T-helper 17 cell (primary cell): Measurements from ENCODE around the gene RALY. TPM values are rescaled to one million over a fixed set of nuclear protein-coding genes. Genes with fewer than 3 reads are reported as not detected.
A peak's percentile ranks its signal among the peaks of the same experiment; 100 is the strongest.

Experiments used
- ATAC-seq: fragments of 150-1000 bp; cut with Tn5 transposase; 2 replicates; pipeline ENCODE4 v1.10.0; 2021; ENCODE audit warnings: mild to moderate bottlenecking, moderate library complexity
- DNase-seq, 3 donors: peaks; one replicate each; pipeline versions ENCODE4 v3.0.0 to v3.0.0-alpha.2; 2020 to 2021
- H3K9me3 ChIP-seq: one replicate; pipeline ENCODE4 v1.7.0; 2013; ENCODE audit warnings: low read length, mild to moderate bottlenecking; ENCODE audit not compliant: control insufficient read depth, poor library complexity, severe bottlenecking
- H3K27ac Mint-ChIP-seq: one replicate; pipeline ENCODE4 v1.8.0; 2022; ENCODE audit warnings: mild to moderate bottlenecking, moderate library complexity, mixed read lengths
- H3K27me3 Mint-ChIP-seq: one replicate; pipeline ENCODE4 v1.8.0; 2022; ENCODE audit warnings: mixed read lengths
- H3K36me3 Mint-ChIP-seq: one replicate; pipeline ENCODE4 v1.8.0; 2022; ENCODE audit warnings: low read depth, mixed read lengths
- H3K4me1 Mint-ChIP-seq: one replicate; pipeline ENCODE4 v1.8.0; 2022; ENCODE audit warnings: mild to moderate bottlenecking, mixed read lengths
- H3K4me3 Mint-ChIP-seq: one replicate; pipeline ENCODE4 v1.8.0; 2022; ENCODE audit warnings: mild to moderate bottlenecking, moderate library complexity, mixed read lengths
- total RNA-seq, 4 donors: library from RNA in 2 of 4; stranded (reverse) in 2 of 4; gene quantifications; one replicate each; pipeline ENCODE4 v1.2.3 and lab custom pipeline; 2022 to 2026

The RALY gene
- total RNA-seq, 2 donors from 2014 or later: 120 to 137 TPM

DNA sequence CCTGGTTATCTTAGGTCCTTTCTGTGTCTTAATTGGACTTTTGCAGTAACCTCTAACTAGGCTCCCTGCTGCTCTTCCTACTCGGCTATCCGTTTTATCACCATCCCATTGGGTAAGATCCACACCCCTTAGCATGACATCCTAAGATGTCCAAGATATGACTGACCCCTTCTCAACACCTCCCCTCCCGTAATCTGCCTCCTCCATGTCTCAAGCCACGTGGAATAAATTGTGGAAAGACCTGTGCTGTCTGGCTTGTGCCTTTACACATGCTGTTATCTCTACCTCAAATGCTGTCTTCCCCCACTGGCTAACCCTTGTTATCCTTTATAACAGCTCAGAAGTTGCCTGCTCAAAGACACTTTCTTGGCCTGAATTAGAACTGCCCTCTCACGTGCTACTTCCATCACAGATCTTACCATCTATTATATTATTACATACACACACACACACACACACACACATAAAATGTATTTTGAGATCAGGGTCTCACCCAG lies 91.9 kb downstream of the RALY start:
- Mint-ChIP-seq H3K4me3 (peak overlapping the region; percentile 58), H3K36me3 (peaks cover 14% of the 10 kb centered on the region), H3K27me3 (no peaks in the 10 kb centered on the region), H3K4me1 (peaks cover 25% of the 10 kb centered on the region), H3K27ac (peak overlapping the region; percentile 87)
- DNase-seq (no peak), ATAC-seq (no peak)
- H3K9me3 ChIP-seq: no peaks in the 10 kb centered on the region

DNA sequence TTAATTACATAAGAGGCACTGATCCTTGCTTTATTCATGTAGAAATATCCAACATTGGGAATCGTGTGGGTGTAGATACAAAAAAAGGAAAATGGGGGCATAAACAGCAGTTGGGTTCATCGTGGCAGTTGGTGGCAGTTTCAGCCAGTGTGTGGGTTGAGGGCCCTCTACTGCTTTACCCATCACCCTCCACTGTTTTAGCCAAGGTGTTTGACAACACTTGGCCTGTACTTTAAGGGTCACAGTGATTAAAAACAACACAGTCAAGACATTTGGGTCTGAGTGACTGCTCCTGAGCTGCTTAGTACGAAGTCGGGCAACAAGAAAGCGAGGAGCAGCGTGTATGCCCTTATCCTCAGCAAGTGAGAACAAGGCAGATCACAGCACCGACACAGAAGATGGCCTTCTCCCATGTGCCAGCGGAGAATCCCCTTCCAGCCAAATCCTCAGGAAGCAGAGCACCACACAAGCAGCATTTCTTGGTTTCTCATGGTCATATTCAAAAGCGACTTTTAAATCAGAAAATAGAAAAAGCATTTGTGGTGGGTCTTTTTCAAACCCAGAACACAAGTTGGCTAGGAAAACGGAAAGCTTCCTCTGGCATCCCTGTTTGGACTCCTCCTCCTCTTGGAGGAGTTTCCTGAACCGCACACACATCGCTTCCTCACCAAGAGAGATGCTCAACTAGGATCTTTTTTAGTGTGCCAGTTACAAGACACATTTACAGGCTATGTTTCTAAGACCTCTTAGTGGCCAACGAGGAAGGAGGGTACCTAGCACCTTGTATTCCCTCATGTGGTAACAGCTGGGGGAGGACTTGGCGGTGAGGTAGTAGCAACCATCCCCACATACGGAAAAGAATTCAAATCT lies 94.8 kb downstream of the RALY start:
- DNase-seq: no peak
- ATAC-seq: no peak
- Mint-ChIP-seq H3K27me3 (no peaks in the 10 kb centered on the region), H3K36me3 (peaks cover 10% of the 10 kb centered on the region), H3K4me1 (peaks cover 20% of the 10 kb centered on the region), H3K27ac (peak overlapping the region; percentile 76), H3K4me3 (no peak overlapping the region)
- no peaks in the 10 kb centered on the region for H3K9me3 ChIP-seq

DNA sequence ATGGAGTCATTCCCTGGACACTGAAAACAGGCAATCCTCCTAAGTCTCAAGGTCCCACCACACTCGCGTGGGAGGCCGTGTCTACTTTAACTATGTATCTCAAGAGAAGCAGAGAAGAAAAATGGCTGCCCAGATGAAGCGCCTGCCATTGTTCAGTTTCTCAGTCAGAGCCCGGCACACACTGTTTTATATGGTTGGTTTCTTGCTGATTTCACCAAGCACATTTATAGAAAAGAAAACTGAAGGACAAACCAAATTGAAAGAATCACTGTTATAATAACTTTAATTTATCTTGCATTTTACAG lies 95.4 kb downstream of the RALY start:
- H3K9me3 ChIP-seq: no peaks in the 10 kb centered on the region
- Mint-ChIP-seq H3K36me3 (peaks cover 10% of the 10 kb centered on the region), H3K4me3 (no peak overlapping the region), H3K27me3 (no peaks in the 10 kb centered on the region), H3K27ac (peak overlapping the region; percentile 76), H3K4me1 (peaks cover 22% of the 10 kb centered on the region)
- no peak for DNase-seq
- ATAC-seq: no peak

DNA sequence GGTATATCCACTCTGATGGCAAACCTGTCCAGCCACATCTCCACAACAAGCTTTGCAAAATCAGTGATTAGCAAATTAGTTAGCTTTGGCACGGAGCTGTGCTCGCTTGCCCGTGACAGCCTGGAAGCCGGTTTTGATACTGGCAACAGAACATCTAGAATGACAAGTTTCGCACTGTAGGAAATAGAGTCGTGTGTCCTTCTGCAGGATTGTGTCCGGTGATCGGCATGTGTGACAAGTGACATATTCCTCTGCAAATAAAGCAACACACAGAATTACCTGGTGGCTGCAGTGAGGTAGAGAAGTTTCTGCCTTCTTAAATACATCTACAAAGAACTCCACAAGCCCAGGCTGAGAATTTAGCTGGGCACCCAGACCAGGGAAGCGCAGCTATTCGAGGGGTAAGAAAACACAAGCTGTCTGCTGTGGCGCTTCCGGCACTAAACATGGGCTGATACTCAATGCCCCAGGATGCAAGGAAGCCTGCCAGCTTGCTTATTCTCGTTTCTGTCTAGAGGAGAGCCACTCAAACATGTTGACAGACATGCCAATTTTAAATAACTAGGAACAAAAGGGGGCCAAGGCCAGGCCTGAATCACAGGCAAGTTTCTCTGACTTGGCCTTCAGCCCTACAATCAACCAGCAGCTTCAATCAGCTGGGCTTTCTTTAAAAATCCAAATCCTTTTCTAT lies 96.1 kb downstream of the RALY start:
- no peak for ATAC-seq
- H3K27me3 Mint-ChIP-seq: no peaks in the 10 kb centered on the region
- no peak overlapping the region for H3K4me3 Mint-ChIP-seq
- peaks cover 10% of the 10 kb centered on the region for H3K36me3 Mint-ChIP-seq
- H3K27ac Mint-ChIP-seq: peak overlapping the region; percentile 43
- no peak for DNase-seq
- peaks cover 21% of the 10 kb centered on the region for H3K4me1 Mint-ChIP-seq
- no peaks in the 10 kb centered on the region for H3K9me3 ChIP-seq

DNA sequence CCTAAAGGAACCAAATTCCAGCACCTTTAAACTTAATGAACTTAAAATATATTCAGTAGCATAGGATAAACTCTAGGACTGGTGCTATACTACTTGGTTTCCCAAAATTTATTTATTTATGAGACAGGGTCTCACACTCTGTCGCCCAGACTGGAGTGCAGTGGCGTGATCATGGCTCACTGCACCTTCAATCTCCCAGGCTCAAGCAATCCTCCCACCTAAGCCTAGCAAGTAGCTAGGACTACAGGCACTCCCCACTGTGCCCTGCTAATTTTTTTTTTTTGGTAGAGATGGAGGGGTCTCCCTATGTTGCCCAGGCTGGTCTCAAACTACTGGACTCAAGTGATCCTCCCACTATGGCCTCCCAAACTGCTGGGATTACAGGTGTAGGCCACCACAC lies 96.9 kb downstream of the RALY start:
- ATAC-seq: no peak
- DNase-seq: no peak
- Mint-ChIP-seq H3K4me1 (peaks cover 15% of the 10 kb centered on the region), H3K36me3 (peaks cover 4% of the 10 kb centered on the region), H3K4me3 (no peak overlapping the region), H3K27ac (peak overlapping the region; percentile 43), H3K27me3 (no peaks in the 10 kb centered on the region)
- no peaks in the 10 kb centered on the region for H3K9me3 ChIP-seq

DNA sequence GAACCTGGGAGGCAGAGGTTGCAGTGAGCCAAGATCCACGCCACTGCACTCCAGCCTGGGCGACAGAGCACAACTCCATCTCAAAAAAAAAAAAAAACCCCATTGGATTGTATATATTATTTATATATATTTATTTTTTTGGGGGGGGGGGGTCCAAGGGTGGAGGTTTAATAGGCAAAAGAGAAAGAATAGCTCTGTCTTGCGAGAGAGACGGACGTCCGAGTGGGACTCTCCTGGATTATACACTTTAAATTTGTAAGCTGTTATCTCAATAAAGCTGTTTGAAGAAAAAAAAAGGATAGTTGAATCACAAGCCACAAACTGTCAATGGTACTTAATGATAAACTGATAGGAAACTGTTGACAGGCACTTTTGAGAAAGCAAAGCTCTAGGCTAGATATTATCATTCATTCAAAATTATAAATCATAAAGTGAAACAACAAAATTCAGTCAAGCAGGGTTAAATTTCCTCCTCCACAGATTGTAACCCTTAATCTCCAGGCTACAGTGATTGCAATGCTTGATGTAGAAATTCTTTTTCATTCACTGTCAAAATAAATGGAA lies 98.0 kb downstream of the RALY start:
- Mint-ChIP-seq H3K27ac (peak overlapping the region; percentile 47), H3K27me3 (no peaks in the 10 kb centered on the region), H3K36me3 (peaks cover 4% of the 10 kb centered on the region), H3K4me1 (peaks cover 15% of the 10 kb centered on the region), H3K4me3 (no peak overlapping the region)
- no peaks in the 10 kb centered on the region for H3K9me3 ChIP-seq
- ATAC-seq: no peak
- no peak for DNase-seq

DNA sequence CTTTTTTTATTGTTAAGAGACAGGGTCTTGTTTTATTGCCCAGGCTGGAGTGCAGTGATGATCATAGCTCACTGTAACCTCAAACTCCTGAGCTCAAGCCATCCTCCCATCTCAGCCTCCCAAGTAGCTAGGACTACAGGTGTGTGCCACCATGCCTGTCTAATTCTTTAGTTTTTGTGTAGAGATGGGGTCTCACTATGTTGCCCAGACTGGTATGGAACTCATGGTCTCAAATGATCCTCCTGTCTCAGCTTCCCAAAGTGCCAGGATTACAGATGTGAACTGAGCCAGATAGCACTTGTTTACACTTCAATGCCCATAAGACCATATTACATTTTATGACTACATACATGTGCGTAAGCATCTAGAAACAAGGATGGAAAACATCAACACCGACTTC lies 100.2 kb downstream of the RALY start:
- Mint-ChIP-seq H3K27ac (peak overlapping the region; percentile 81), H3K36me3 (peaks cover 4% of the 10 kb centered on the region), H3K4me3 (no peak overlapping the region), H3K27me3 (no peaks in the 10 kb centered on the region), H3K4me1 (peaks cover 11% of the 10 kb centered on the region)
- DNase-seq (no peak), ATAC-seq (no peak)
- H3K9me3 ChIP-seq: no peaks in the 10 kb centered on the region

DNA sequence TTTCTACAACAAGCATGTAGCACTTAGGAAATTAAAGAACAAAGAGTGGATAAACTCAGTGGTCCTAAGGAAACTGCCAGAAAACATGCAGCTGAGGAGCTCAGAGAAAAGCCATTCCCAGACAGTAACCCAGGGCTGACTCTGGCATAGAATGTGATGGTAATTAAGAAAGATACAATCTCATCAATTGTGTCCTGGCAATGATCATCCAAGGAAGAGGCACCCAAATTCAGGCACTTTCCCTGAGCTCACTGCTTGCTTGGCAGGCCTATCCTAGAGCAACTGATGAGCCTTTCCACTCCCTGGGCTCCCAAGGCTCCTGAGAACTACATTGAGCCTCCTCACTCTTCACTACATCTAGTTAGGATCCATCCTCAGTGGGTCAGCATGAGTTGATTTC lies 102.1 kb downstream of the RALY start:
- DNase-seq (no peak), ATAC-seq (no peak)
- H3K4me3 Mint-ChIP-seq: no peak overlapping the region
- no peaks in the 10 kb centered on the region for H3K27me3 Mint-ChIP-seq
- no peaks in the 10 kb centered on the region for H3K9me3 ChIP-seq
- peak overlapping the region; percentile 84 for H3K27ac Mint-ChIP-seq
- peaks cover 2% of the 10 kb centered on the region for H3K36me3 Mint-ChIP-seq
- H3K4me1 Mint-ChIP-seq: peaks cover 11% of the 10 kb centered on the region

DNA sequence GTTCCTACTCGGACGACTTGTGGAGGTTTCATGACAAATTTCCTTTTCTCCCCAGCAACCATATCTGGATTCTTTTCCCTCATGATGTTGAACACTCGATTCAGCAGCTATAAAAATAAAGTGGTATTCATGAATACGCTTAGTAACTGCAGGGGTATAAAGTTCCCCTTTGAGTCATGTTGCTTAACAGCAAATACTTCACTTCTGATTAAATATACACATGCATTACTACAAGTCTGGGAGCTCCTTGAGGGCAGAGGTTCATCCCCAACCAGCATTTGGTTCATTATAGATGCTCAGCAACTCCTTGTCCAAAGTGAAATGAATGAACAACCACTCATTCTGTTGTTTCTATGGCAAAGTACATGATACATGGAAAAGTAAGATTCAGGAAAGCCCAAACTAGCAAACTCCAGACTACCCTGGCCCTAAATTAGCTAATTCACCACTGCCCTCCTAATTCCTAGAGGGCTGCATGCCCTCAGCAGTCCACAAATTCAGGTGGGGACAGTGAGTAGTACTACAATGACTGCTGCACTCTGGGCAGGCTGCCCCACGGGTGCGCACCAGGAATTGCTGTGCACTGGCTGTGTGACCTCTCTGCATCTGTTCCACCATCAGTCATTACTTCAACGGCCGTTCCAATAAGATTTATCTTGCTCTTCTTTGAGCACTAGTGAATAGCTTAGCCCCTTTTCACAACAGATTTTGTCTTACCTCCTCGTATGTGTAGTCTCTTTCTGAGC lies 103.2 kb downstream of the RALY start:
- H3K4me3 Mint-ChIP-seq: no peak overlapping the region
- no peaks in the 10 kb centered on the region for H3K9me3 ChIP-seq
- no peak for ATAC-seq
- H3K4me1 Mint-ChIP-seq: peaks cover 11% of the 10 kb centered on the region
- no peaks in the 10 kb centered on the region for H3K27me3 Mint-ChIP-seq
- H3K36me3 Mint-ChIP-seq: peaks cover 2% of the 10 kb centered on the region
- H3K27ac Mint-ChIP-seq: peak overlapping the region; percentile 34
- DNase-seq: no peak

DNA sequence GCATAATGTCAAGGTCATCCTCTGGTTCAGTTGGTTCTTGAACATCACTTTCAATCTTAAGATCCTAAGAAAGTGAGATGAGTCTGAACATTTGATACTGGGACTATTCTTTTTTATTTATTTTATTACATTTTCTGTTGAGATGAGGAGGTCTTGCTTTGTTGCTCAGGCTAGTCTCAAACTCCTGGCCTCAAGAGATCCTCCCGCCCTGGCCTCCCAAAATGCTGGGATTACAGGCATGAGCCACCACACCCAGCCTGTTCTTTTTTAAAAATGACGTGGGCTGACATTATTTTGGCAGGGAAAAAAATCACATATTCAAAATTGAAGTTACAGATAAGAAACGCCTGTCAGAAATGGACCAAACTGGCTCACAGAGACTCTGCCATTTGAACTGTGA lies 104.9 kb downstream of the RALY start:
- Mint-ChIP-seq H3K4me1 (peaks cover 7% of the 10 kb centered on the region), H3K27me3 (no peaks in the 10 kb centered on the region), H3K4me3 (no peak overlapping the region), H3K27ac (no peak overlapping the region), H3K36me3 (peaks cover 3% of the 10 kb centered on the region)
- DNase-seq: no peak
- no peaks in the 10 kb centered on the region for H3K9me3 ChIP-seq
- no peak for ATAC-seq

DNA sequence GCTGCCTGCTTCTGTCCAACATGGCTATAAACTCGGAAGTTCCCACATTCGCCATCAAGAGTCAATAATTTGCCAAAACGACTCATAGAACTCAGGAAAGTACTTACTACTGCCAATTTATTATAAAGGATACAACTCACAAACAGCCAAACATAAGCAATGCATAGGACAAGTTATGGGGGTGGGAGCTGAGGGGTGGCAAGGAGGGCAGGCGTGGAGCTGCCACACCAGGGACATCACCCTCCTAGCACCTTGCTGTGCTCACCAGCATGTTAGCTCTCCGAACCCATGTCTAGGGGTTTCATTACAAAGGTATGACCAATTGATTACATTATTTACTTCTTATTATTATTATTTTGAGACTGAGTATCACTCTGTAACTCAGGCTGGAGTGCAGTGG lies 106.0 kb downstream of the RALY start:
- Mint-ChIP-seq H3K36me3 (peaks cover 8% of the 10 kb centered on the region), H3K4me1 (peaks cover 9% of the 10 kb centered on the region), H3K27ac (peak overlapping the region; percentile 51), H3K4me3 (no peak overlapping the region), H3K27me3 (no peaks in the 10 kb centered on the region)
- no peaks in the 10 kb centered on the region for H3K9me3 ChIP-seq
- ATAC-seq (no peak), DNase-seq (no peak)

DNA sequence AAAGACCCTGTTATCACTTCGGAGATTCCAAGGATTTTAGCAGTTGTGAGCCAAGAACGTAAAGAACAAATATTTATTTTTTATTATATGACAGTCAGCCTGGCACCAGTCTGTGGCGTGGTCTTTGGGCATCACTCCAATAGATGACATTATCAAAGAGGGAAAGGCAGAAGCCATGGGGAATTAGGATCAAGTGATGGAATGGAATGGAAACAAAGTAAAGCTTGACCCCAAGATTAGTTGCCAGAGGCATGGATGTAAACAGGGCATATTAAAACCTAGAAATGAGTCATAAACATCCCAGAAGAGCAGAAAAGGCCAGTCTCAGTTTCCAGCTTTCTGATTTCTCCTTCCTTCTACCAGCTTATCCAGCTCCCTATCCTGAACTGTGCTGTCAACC lies 106.9 kb downstream of the RALY start:
- H3K9me3 ChIP-seq: no peaks in the 10 kb centered on the region
- DNase-seq: no peak
- H3K27me3 Mint-ChIP-seq: no peaks in the 10 kb centered on the region
- no peak overlapping the region for H3K4me3 Mint-ChIP-seq
- H3K27ac Mint-ChIP-seq: no peak overlapping the region
- ATAC-seq: no peak
- peaks cover 17% of the 10 kb centered on the region for H3K4me1 Mint-ChIP-seq
- peaks cover 15% of the 10 kb centered on the region for H3K36me3 Mint-ChIP-seq

DNA sequence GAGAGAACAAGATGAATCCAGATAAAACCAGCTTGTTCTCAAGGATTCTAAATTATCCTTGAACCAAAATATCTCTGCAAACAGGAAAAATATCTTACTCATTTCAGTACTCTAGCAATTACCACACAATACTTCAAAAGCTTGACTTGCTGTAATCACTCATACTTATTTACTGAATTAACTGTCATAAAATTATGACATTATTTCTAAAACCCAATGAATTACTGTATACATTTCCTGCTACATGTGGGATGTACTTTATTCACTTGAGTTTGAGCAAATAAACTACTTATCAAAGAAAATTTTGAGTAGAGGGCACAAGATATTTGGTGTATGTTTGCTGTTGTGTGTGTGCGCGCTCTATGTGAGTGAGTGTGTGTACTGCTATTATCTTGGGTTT lies 108.6 kb downstream of the RALY start:
- Mint-ChIP-seq H3K4me3 (no peak overlapping the region), H3K27ac (peak overlapping the region; percentile 74), H3K27me3 (no peaks in the 10 kb centered on the region), H3K36me3 (peaks cover 15% of the 10 kb centered on the region), H3K4me1 (peaks cover 22% of the 10 kb centered on the region)
- no peak for DNase-seq
- H3K9me3 ChIP-seq: no peaks in the 10 kb centered on the region
- ATAC-seq: no peak
